ENCODE results near the gene LINS1. TPM values are rescaled to one million over a fixed set of nuclear protein-coding genes. Genes with fewer than 3 reads are reported as not detected.

The LINS1 gene
- total and polyA plus RNA-seq, 2 of the 8 experiments (the other 6 are each of a cell fraction or from before 2014, with no cell fraction given): 4.2 to 8.1 TPM

GRCh38 chr15:100528833-100529428, 73.1 kb downstream of the LINS1 start, which contains the start of gene CERS3:
TSS of gene CERS3 (minus strand) at chr15:100528950. CDS start at chr15:100501849, 27,101 bp downstream.
- Histone ChIP-seq H3K9ac (replicated peaks in 1 of 4; ENCODE audit: extremely low read depth in 1 of 4, low read depth in 3 of 4, low read length in 3 of 4) (no peak within 1 kb of the TSS), H3K4me3 (ENCODE audit: extremely low read depth in 1 of 4, insufficient read depth in 2 of 4, low read depth in 3 of 4, low read length in 4 of 4) (no peak within 1 kb of the TSS), H4K5ac (ENCODE audit: insufficient read length, low read depth, low read length) (no peak within 1 kb of the TSS), H2BK120ac (replicated peaks; ENCODE audit: low read depth, low read length) (no peak within 1 kb of the TSS), H3K18ac (ENCODE audit: extremely low read depth, low read length) (no peak within 1 kb of the TSS), H3K79me2 (ENCODE audit: control insufficient read depth in 1 of 2, insufficient read depth in 2 of 2, low read length in 2 of 2) (no peaks in the 10 kb centered on the region), H2AK5ac (ENCODE audit: low read depth, low read length) (no peak within 1 kb of the TSS), H3K27me3 (replicated peaks in 1 of 4; ENCODE audit: control insufficient read depth in 3 of 4, extremely low read depth in 1 of 4, insufficient read depth in 3 of 4, low read length in 3 of 4) (no peaks in the 10 kb centered on the region), H3K27ac (ENCODE audit: low read depth, low read length) (no peak within 1 kb of the TSS), H2BK5ac (ENCODE audit: low read depth, low read length) (no peak within 1 kb of the TSS), H2AFZ (ENCODE audit: low read length) (no peak within 1 kb of the TSS), H3K4me2 (ENCODE audit: insufficient read depth in 1 of 2, low read depth in 2 of 2, low read length in 2 of 2) (no peak within 1 kb of the TSS), H3K36me3 (ENCODE audit: control insufficient read depth in 2 of 4, insufficient read depth in 4 of 4, low read length in 3 of 4) (no peaks in the 10 kb centered on the region), H3K56ac (replicated peaks; ENCODE audit: insufficient read length, low read depth, low read length) (no peak within 1 kb of the TSS), H4K8ac (ENCODE audit: extremely low read depth, insufficient read depth, low read length) (no peak within 1 kb of the TSS), H3K9me3 (ENCODE audit: insufficient read depth in 2 of 2, low read depth in 1 of 2, low read length in 1 of 2) (peaks cover 33 to 44% of the 10 kb centered on the region in 2 experiments; a peak in 3 of 4 replicates), H3K23me2 (ENCODE audit: low read depth, low read length) (no peaks in the 10 kb centered on the region), H2BK20ac (ENCODE audit: low read length) (no peak within 1 kb of the TSS), H4K20me1 (replicated peaks in 1 of 2; ENCODE audit: control insufficient read depth in 1 of 2, insufficient read depth in 2 of 2, low read length in 2 of 2) (no peaks in the 10 kb centered on the region), H2BK15ac (ENCODE audit: low read length) (no peak within 1 kb of the TSS), H3K4ac (replicated peaks; ENCODE audit: insufficient read length, low read depth, low read length) (no peak within 1 kb of the TSS), H3K14ac (ENCODE audit: insufficient read length) (no peak within 1 kb of the TSS), H2BK12ac (ENCODE audit: low read depth, low read length) (no peak within 1 kb of the TSS), H3K79me1 (ENCODE audit: low read depth, low read length) (no peaks in the 10 kb centered on the region), H4K91ac (replicated peaks; ENCODE audit: insufficient read length, low read length) (no peak within 1 kb of the TSS), H3K23ac (ENCODE audit: insufficient read length) (no peak within 1 kb of the TSS), H3K4me1 (replicated peaks in 1 of 4; ENCODE audit: control insufficient read depth in 3 of 4, insufficient read depth in 4 of 4, low read length in 3 of 4) (no peaks in the 10 kb centered on the region)
- DNase-seq (ENCODE audit: low read depth in 1 of 2, low spot score in 2 of 2) (no peak), FAIRE-seq (no peak)
- POLR2A ChIA-PET (ENCODE audit: partially characterized antibody): no interaction called here
- WGBS, 2 experiments (ENCODE audit: extremely low coverage in 1 of 2, insufficient coverage in 1 of 2, insufficient read length in 1 of 2, insufficient replicate concordance in 2 of 2, low coverage in 1 of 2, low lambda C conversion rate in 2 of 2, missing lambda C conversion rate in 1 of 2): 84% methylated on average over 10 of the region's 10 CpGs; no CpG with 5 or more reads in 1 of the 2 experiments
- TF ChIP-seq CHD1 (IDR thresholded peaks at IDR 0.05; ENCODE audit: low read depth, low read length) (no peak), PHF8 (conservative IDR thresholded peaks at IDR 0.05; ENCODE audit: low read depth, low read length) (no peak), JUND (IDR thresholded peaks at IDR 0.05; ENCODE audit: low read length) (no peak), SIN3A (conservative IDR thresholded peaks at IDR 0.05 in 1 of 2, IDR thresholded peaks at IDR 0.05 in 1 of 2; ENCODE audit: low read depth in 1 of 2, low read length in 2 of 2) (no peak), POU5F1 (IDR thresholded peaks at IDR 0.05; ENCODE audit: low read depth, low read length) (no peak), KDM1A (IDR thresholded peaks at IDR 0.05; ENCODE audit: borderline replicate concordance, low read length) (no peak)
- CTCF ChIA-PET (ENCODE audit: partially characterized antibody): no interaction called here

Measured in H1 (cell line).